Thymus (tissue), 11 donors: ENCODE results near the gene ITGAE. TPM values are rescaled to one million over a fixed set of nuclear protein-coding genes. Genes with fewer than 3 reads are reported as not detected.

ENCODE experiments used
- DNase-seq, 9 donors: peaks; one replicate each; pipeline ENCODE4 v3.0.0-alpha.2; 2013; ENCODE audit warnings: low spot score in 9 of 9, low read depth in 6 of 9, missing footprints in 1 of 9
- H3K27ac ChIP-seq, 2 donors: one replicate each; pipeline ENCODE4 v1.5.1; 2013; ENCODE audit warnings: control low read depth in 1 of 2, low read depth in 1 of 2, low read length in 1 of 2, mild to moderate bottlenecking in 1 of 2, moderate library complexity in 1 of 2
- H3K27me3 ChIP-seq, 2 donors: one replicate each; pipeline ENCODE4 v1.5.1; 2013; ENCODE audit warnings: low read length in 1 of 2; ENCODE audit not compliant: control insufficient read depth in 2 of 2, insufficient read depth in 1 of 2
- H3K36me3 ChIP-seq, 2 donors: one replicate each; pipeline ENCODE4 v1.5.1; 2013; ENCODE audit warnings: low read length in 1 of 2, mild to moderate bottlenecking in 1 of 2, moderate library complexity in 1 of 2; ENCODE audit not compliant: control insufficient read depth in 2 of 2, insufficient read depth in 2 of 2
- H3K4me1 ChIP-seq, 2 donors: one replicate each; pipeline ENCODE4 v1.5.1; 2013; ENCODE audit warnings: low read length in 2 of 2; ENCODE audit not compliant: control insufficient read depth in 2 of 2, insufficient read depth in 2 of 2
- H3K4me3 ChIP-seq, 2 donors: one replicate each; pipeline ENCODE4 v1.5.1; 2013; ENCODE audit warnings: low read length in 2 of 2, control low read depth in 1 of 2, mild to moderate bottlenecking in 1 of 2
- H3K9me3 ChIP-seq, 2 donors: one replicate each; pipeline ENCODE4 v1.5.1; 2013; ENCODE audit warnings: low read length in 1 of 2, mild to moderate bottlenecking in 1 of 2; ENCODE audit not compliant: control insufficient read depth in 2 of 2, insufficient read depth in 1 of 2
- WGBS: extraction: QIAGEN DNeasy Blood & Tissue Kit; methylation state at CpG from one replicate; pipeline ENCODE4 v1.1.7; 2013; 5-methylcytosine and 5-hydroxymethylcytosine counted together
- polyA plus RNA-seq: library from polyadenylated mRNA; stranded (reverse); fragments of 200-250 nt; gene quantifications from one replicate; pipeline ENCODE4 v1.2.3, GENCODE V29; 2013
- total RNA-seq: library from RNA; stranded (reverse); fragments of 120-200 nt; gene quantifications from one replicate; pipeline ENCODE4 v1.2.4, GENCODE V29; 2013
- donor health status: healthy.

ITGAE gene
- total and polyA plus RNA-seq, 2 donors: 129 to 170 TPM

- DNase-seq: no peak
- Histone ChIP-seq H3K4me1 (peaks cover 32 to 68% of the 10 kb centered on the region in 2 donors), H3K27ac (peak overlapping the region; percentile 36 to 59), H3K4me3 (no peak overlapping the region), H3K36me3 (peaks cover 0 to 15% of the 10 kb centered on the region in 2 donors), H3K27me3 (no peaks in the 10 kb centered on the region), H3K9me3 (peaks cover 0 to 28% of the 10 kb centered on the region in 2 donors)
- 96% methylated on average over 3 of the region's 3 CpGs for WGBS
Measured at GRCh38 chr17:3763777-3764170, 37.2 kb downstream of the ITGAE start.

- Histone ChIP-seq H3K4me3 (no peak overlapping the region), H3K4me1 (peaks cover 26 to 62% of the 10 kb centered on the region in 2 donors), H3K27me3 (no peaks in the 10 kb centered on the region), H3K36me3 (peaks cover 0 to 15% of the 10 kb centered on the region in 2 donors), H3K27ac (peak overlapping the region in 1 of 2 donors; percentile 59), H3K9me3 (peaks cover 0 to 28% of the 10 kb centered on the region in 2 donors)
- WGBS: 93% methylated on average over 14 of the region's 14 CpGs
- peak in 1 of 9 donors; percentile 47 for DNase-seq
Measured at GRCh38 chr17:3762922-3763776, 37.8 kb downstream of the ITGAE start.

DNA sequence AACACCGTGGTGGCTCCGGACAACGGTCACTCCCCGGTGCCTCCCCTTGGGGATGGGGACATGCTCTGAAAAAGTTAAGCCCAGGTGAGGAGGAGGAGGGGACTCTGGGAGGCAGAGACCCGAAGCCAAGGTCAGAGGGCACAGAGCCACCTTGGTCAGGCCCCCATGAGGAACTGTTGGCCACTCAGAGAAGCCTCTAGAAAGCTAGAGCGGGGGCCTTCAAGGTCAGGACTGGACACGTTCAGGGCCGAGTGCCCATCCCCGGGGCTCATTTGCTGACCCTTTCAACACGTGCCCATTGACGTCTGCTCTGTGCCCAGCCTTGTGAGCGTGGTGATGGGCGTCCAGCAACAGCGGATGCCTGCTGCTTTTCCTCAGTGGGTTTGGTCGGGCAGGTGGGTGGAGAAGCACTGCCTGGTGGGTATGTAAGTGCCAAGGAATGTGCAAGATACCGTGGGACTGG lies 39.0 kb downstream of the ITGAE start:
- 92% methylated on average over 16 of the region's 16 CpGs for WGBS

DNA sequence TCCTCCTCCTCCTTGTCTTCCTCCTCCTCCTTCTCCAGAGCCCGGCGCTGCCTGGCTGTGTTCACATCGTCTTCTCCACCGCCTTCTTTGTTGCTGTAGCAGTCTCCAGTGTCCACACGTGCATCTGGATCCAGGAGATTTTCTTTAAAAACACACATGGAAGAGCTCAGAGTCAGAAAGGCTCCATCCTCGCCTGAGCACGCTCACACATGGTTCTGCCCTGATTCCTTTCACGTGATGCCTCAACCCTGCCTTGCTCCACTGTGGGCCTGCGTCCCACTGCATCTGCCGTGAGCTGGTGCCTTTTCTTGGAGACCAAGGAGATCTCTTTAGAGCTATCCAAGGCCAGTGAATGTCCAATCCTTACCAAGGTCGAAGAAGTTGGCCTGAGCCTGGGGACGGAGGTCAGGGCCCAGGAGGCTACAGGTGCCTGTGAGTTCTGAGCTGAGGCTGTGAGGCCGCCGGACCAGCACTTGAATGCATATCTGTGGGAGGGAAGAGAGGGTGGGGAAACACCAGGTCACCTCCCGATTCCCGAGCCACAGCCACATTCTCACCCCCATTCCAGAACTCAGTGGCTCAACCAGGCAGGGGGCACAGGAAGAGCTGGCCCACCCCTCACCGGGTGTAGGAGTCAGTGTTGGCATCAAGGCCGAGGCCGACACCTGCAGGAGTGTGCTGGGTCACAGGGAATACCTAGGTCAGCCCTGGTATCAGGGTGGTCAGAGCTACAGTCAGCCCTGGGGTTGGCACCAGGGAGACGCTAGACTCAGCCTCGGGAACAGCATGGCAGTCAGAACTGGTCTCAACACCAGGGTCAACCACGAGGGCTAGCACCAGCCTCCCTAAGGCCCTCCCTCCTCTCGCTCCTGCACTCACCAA lies 39.7 kb downstream of the ITGAE start:
- peaks cover 0 to 15% of the 10 kb centered on the region in 2 donors for H3K36me3 ChIP-seq
- peaks cover 19 to 56% of the 10 kb centered on the region in 2 donors for H3K4me1 ChIP-seq
- no peaks in the 10 kb centered on the region for H3K27me3 ChIP-seq
- WGBS: 96% methylated on average over 23 of the region's 23 CpGs
- no peak for DNase-seq
- no peak overlapping the region for H3K4me3 ChIP-seq
- no peak overlapping the region for H3K27ac ChIP-seq
- H3K9me3 ChIP-seq: peaks cover 0 to 17% of the 10 kb centered on the region in 2 donors

More for the DNA sequence above, 39.0 kb downstream of the ITGAE start:
- Histone ChIP-seq H3K4me1 (peaks cover 19 to 58% of the 10 kb centered on the region in 2 donors), H3K9me3 (peaks cover 0 to 19% of the 10 kb centered on the region in 2 donors), H3K4me3 (no peak overlapping the region), H3K36me3 (peaks cover 0 to 15% of the 10 kb centered on the region in 2 donors), H3K27ac (no peak overlapping the region), H3K27me3 (no peaks in the 10 kb centered on the region)
- no peak for DNase-seq

DNA sequence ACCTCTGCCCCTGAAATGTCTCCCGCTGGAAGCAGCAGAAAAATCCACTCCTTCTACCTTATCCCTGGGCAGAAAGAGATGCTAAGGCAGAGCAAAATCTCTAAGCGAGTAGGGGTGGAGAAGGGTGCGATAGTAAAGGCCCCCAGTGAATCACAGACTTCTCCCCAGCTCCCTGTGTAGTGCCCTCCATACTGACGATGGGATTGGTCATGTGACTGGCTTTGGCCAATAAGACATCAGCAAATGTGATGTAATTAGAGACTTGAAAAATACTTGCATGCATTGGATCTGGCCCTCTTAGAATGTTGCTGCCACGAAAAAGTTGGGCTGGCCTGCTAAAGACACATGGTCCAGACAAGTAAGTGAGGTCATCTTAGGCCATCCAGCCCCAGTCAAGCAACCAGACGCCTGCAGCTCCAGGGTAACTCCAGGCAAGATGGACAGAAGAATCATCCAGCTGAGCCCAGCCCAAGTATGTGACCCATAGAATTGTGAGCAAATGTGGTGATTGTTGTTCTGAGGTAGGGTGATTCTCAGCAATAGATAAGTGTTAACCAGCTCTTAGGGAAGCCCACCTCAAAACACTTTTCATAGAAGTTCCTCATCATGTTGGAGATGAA lies 41.3 kb downstream of the ITGAE start:
- no peaks in the 10 kb centered on the region for H3K27me3 ChIP-seq
- peaks cover 14 to 56% of the 10 kb centered on the region in 2 donors for H3K4me1 ChIP-seq
- H3K36me3 ChIP-seq: peaks cover 0 to 15% of the 10 kb centered on the region in 2 donors
- peaks cover 0 to 21% of the 10 kb centered on the region in 2 donors for H3K9me3 ChIP-seq
- no peak overlapping the region for H3K4me3 ChIP-seq
- DNase-seq: no peak
- WGBS: 97% methylated on average over 6 of the region's 6 CpGs
- no peak overlapping the region for H3K27ac ChIP-seq

GRCh38 chr17:3755335-3756030 lies 45.5 kb downstream of the ITGAE start:
- no peak for DNase-seq
- WGBS: 86% methylated on average over 20 of the region's 20 CpGs
- H3K4me1 ChIP-seq: peaks cover 21 to 70% of the 10 kb centered on the region in 2 donors
- H3K9me3 ChIP-seq: peaks cover 0 to 26% of the 10 kb centered on the region in 2 donors
- peaks cover 0 to 7% of the 10 kb centered on the region in 2 donors for H3K36me3 ChIP-seq
- no peaks in the 10 kb centered on the region for H3K27me3 ChIP-seq
- peak overlapping the region; percentile 31 to 34 for H3K4me3 ChIP-seq
- peak overlapping the region; percentile 71 to 94 for H3K27ac ChIP-seq

- WGBS: 21% methylated on average over 56 of the region's 56 CpGs
- Histone ChIP-seq H3K9me3 (peaks cover 0 to 20% of the 10 kb centered on the region in 2 donors), H3K27ac (peak overlapping the region; percentile 71 to 94), H3K4me3 (peak overlapping the region; percentile 31 to 34), H3K36me3 (peaks cover 0 to 3% of the 10 kb centered on the region in 2 donors), H3K4me1 (peaks cover 28 to 78% of the 10 kb centered on the region in 2 donors), H3K27me3 (no peaks in the 10 kb centered on the region)
- DNase-seq: peak in 4 of 9 donors; percentile 66 to 87 (median 78)
Measured at GRCh38 chr17:3754458-3755334, 46.3 kb downstream of the ITGAE start.
